GM19467 (cell line): Measurements from ENCODE around the gene TSKS.

Experiments used
- ATAC-seq: cut with Tn5 transposase; IDR thresholded peaks from one replicate; pipeline ENCODE4 v1.9.1; 2021; ENCODE audit warnings: mild to moderate bottlenecking, moderate library complexity; ENCODE audit not compliant: unreplicated experiment

The TSKS gene

DNA sequence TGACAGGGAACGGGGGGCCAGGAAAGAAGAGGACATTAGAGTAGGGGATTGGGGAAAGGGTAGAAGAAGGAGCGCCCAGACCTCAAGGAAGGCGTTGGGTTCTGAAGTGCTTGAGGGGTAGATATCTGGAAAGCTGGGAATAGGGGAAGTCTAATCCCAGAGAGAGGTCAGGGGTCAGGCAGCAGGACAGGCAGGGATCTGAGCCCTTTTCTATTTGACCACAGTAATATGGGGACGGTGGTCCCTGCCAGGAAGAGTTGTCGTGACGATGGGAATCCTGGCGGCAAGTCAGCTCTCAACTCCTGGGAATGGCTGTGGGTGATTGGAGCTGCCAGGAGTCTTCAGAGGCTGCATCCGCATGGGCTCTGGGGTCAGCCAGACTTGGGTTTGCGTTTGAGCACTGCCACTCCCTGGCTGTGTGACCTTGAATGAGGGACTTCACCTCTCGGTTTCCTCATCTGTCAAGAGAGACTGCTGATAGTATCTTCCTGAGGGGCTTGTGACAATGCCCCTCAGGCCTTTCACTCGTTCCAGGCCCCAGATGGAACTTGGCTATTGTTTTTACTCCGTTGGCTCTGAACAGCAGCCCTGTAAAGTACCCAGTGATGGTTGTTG is 5.0 kb upstream of the TSKS start:
- ATAC-seq = no peak

DNA sequence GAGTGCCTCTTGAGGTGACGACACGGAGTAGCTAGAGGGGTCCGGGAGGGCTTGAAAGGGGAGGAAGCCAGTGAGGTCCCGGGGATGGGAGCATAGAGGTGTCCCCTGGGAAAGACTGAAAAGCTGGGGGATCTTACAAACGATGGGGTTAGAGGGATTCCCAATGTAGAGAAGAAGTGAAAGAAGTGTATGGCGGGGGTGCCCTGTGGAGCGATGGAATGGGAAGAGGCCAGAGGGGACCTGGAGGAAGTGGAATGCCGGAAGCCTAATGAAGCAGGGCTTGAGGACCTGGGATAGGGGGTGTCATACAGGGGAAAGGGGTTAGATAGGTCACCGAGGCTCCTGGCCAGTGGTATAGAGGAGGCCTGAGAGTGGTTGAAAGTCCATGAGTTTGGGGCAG is 4.3 kb upstream of the TSKS start:
- no peak for ATAC-seq

DNA sequence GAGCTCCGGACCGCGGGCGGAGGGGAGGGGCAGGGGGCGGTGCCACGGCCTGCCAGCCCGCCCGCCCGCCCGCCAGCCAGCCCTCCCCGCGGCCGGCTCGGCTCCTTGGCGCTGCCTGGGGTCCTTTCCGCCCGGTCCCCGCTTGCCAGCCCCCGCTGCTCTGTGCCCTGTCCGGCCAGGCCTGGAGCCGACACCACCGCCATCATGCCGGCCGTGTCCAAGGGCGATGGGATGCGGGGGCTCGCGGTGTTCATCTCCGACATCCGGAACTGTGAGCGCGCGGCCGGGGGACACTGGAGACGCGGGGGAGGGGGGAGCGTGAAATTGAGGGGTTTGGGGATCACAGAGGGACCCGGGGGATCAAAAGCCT is 3.8 kb upstream of the TSKS start, which contains the start of gene AP2A1:
Gene AP2A1 (plus strand): TSS at position 72 of the 370 bp plus-strand sequence. CDS start 133 bp downstream, at position 205.
- no peak for ATAC-seq

DNA sequence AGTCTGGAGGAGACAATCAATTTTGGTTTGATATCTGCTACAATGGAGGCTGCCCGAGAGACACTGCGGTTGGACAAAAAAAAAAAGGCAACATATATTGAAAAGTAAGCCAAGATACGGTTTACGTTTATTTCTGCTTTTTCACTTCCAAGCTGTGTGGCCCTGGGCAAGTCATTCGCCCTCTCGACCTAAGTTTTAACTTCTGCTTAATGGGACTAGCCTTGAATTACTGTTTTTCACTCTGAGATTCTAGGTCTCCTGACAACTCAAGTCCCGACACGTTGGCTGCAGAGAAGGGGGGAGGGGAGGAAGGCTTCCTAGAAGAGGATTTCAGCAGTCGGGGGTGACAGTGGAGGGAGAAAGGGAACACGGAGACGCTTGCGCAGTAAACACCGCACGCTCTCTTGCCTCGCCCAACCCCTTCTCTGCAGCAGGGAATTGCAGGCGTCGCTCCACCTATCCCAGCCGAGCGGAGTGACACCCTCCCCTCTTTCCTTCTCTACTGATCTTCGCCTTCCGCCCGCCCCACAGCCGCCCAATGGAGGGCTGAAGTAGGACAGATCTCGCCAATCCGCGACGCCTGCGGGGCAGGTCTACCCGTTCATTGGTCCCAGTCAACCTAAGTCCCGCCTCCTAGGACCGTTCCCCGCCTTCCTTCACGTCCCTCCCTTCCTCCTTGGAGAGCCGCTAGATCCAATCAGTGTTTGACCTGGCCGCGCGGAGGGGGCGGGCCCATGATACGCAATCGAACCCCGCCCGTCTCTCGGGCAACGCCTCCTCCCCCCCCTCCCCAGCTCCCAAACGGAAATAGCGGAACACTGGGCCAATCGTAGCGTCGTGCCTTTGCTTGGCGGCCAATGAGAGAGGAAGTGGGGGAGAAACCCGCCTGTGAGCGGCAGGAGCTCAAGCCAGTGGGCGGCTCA is 3.2 kb upstream of the TSKS start:
- ATAC-seq = peak; percentile 93

DNA sequence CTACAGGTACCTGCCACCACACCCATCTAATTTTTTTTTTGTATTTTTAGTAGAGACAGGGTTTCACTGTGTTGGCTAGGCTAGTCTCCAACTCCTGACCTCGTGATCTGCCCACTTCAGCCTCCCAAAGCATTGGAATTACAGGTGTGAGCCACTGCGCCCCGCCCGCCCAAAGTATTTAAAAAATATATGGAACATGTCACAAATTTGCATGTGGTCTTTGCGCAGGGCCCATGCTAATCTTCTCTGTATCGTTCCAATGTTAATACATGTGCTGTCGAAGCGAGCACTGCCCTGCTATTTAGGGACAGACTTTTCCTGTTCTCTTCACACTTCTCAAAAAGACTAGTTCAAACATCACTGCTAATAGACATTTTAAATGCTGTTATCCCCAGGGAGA is 1.2 kb upstream of the TSKS start:
- ATAC-seq = no peak

DNA sequence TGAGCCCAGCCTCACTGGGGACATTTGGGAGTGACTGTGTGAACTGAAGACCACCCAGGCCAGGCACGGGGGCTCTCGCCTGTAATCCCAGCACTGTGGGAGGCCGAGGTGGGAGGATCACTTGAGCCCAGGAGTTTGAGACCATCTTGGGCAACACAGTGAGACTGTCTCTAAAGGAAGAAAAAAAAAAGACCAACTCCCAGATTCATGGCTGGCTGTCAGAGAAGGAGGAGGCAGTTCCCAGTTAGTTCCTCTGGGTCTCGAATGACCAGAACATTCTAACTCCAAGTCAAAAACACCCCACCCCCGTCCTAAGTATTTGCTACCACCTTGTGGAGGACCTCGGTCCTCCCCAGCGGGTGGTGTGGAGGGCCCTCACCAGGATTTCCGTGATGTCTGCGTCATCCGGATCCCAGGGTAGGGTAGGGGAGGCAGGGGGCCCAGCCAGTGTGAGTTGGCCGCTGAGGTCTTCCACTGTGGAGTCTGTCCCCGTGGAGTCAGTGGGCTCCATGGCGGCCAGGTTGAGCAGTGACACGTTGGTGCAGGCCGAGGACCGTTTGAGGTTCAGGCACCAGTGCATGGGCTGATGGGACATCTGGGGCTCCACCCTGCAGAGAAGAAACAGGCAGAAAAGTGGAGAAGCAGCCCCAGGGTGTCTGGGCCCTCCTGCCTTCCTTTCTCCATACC is 1.3 kb downstream of the TSKS start:
- ATAC-seq = no peak

DNA sequence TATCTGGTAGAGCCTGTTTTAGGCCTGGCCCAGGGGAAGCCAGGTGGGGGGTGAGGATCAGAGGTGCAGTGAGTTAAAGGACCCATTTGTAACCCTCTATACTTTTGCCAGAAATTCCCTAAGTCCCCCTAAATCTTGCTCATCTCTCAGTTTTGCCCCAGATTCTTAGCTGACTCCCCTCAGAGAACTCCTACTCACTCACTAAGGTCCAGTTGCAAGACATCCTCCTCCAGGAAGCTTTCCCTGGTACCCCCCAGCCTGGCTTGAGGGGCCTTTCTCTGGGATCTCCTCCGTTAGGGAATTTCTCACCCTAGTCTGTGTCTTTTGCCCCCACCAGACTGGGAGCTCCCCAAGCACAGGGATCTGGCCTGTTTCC is 1.9 kb downstream of the TSKS start:
- ATAC-seq = no peak

DNA sequence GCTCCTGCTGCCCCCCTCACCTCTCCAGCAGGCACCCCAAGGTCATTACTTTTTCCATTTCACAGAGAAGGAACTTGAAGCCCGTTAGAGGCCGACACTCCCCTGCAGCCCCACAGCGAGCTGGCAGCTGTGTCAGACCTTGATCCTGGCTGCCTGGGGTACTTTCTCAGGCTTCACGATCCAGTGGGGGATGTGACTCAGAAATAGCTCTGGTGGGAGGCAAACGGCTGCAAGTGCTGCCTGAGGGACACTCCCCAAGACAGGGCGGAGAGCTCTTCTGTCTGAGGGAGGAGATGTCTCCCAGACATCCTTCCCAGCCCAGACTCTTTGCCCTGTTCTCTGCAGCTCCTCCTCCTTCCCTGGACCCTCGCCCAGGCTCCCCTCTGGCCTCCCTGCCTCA is 4.8 kb downstream of the TSKS start:
- ATAC-seq = no peak

DNA sequence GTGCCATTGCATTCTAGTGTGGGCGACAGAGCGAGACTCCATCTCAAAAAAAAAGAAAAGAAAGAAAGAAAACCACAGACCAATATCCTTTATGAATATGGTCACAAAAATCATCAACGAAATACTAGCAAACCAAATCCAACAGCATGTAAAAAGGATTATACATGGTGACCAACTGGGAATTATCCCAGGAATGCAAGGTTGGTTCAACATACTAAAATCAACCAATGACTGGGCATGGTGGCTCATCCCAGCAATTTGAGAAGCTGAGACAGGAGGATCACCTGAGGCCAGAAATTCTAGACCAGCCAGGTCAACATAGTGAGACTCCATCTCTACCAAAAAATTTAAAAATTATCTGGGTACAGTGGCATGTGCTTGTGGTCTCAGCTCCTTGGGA is 7.2 kb downstream of the TSKS start:
- ATAC-seq = no peak

DNA sequence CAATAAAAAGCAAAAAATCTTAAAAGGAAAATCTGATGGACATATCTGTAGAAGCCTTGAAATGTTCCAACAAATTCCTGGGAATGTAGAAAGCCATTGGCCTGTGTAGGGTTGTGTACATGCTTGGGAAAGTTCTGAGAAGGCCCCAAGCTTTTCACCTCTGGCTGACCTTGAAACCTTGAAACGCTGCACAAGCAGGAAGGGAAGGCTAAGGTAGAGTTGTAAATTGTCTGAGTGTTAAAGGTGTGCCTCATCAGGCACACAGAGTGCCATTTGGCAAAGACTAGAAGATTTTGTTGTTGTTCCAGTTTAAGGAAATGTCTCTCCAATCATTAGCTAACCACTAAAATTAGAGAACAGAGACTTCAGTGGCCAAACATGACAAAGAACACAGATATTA is 10.4 kb downstream of the TSKS start:
- ATAC-seq = no peak

DNA sequence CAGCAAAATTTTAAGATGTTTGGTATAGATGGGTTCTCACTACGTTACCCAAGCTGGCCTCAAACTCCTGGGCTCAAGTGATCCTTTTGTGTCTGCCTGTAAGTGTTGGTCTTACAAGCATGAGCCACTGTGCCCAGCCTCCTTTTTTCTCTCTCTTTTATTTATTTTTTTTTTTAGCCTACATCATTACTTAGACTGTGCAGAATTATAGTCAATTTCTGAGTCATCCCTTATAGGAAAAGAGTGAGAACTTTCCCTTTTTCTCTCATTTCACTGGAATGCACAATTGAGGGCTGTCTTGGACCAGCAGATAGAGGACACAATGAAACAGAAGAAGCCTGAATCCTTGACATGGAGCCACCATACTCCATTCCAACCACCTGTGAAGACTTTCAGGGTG is 13.3 kb downstream of the TSKS start:
- no peak for ATAC-seq

DNA sequence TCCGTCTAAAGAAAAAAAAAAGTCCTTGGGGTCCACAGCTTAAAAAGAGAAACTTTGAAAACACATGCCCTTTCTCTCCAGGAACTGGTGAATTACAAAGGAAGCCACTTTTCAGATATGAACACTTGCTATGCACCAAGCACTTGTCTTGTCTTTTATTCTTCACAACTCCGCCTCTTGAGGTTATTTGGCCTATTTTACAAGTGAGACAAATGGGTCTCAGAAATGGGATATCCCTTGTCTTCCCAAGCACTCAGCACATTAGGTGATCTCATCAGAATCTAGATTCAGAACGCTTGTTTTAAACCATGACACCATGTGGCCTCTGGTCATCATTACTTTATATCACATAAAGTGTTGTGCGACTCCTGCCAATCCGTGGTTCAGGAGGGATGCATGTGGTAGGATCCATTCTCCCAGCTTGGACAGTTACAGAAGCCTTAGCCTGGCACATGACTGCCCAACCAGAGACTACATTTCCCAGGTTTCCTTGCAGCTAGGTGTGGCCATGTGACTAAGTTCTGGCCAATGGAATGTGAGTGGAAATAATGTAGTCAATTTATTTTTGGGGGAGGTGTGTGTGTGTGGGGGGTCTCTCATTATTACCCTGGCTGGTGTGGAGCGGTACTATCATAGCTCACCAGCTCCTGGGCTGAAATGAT is 13.9 kb downstream of the TSKS start:
- ATAC-seq = no peak

DNA sequence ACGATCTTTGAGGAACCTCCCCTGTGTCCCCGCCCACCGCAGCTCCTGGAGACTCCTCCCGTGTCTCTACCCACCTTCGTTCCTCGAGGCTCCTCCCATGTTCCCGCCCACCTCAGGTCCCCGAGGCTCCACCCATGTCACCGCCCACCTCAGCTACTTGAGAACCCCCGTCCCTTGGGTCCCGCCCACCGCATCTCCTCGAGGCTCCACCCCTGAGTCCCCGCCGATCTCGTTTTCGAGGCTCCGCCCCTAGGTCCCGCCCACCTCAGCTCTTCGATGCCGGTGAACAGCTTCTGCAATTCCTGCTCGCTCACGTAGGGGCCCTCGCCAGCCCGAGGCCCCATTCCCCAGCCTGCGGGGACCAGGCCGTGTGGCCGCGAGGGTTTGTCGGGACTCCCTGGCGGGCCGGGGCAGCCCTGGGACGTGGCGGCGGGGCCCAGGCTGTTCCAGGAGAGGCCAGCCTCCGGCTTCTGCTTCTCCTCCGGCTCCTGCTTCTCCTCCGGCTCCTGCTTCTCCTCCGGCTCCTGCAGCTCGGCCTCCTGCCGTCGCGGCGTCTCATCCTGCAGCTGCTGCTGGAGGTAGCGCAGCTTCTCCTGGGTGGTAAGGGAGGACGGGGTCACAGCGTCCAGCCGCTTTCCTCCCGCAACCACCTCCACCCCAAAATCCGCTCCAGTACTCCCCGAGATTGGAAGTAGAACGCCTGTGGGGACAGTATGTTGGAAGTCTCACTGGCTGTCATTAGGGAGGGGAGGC is 16.7 kb downstream of the TSKS start:
- ATAC-seq = no peak

DNA sequence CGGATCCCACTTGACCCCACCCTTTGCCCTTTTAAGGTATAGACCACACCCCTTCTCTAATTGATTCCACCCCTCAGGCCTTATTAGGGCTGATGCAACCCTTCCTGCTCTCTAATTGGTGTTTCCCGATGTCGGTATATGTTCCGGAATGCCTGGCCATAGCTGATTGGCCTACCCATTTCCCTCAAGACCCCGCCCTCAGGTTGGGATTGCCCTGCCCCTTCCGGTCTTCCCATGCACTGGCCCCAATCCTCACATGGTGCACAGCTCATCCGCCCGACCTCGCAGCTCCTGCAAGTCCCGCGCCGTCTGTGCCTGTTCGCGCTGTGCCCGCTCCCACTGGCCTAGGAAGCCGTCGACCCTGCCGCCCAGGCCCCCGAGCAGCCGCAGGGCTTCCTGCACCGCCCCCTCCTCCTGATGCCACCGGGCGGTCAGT is 18.1 kb downstream of the TSKS start:
- ATAC-seq = no peak

DNA sequence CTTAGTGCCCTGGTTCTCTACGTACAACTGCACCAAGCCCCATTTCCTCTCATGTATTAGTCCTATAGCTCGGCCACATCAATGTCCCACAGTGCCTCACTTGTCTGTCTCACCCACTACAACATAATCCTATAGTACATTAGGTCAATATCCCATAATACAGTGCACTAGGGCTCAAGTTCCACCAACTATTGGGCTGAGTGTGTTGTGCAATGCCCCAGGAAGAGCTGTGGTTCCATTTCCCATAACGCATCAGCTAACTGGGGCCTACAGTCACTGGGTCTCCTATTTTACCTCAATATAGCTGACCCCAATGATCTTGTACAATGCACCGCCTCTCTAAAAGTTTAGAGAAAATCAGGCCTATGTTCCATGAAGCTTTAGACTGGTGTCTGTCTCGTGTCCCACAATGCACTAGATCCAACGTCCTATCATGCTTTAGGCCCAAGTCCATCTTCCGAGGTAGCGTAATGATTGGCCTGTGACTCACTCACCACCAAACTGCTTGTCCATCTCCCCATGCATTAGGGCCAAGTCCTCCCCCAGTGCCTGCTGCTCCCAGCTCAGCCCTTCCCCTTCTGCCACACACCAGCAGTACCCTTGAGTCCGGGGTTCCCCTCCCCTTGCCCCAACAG is 21.8 kb downstream of the TSKS start:
- no peak for ATAC-seq

DNA sequence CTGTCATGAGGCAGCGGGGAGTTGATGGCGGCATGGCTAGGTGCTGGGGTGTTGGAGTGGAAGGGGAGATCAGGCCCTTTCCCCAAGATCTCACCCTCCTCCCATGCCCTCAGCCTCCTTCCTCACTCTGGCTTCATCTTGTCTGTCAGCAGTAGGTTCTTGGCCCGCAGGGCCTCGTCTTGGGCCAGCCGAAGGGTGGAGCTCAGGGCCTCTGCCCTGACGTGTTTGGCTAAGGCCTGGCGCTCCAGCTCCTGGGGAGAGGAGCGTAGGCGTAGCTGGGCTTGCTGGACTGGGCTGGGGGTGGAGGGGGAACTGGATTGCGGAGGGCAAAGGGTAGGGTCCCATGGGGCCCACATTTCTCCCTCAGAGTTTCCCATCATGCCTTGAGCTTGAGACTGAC is 23.2 kb downstream of the TSKS start:
- no peak for ATAC-seq

DNA sequence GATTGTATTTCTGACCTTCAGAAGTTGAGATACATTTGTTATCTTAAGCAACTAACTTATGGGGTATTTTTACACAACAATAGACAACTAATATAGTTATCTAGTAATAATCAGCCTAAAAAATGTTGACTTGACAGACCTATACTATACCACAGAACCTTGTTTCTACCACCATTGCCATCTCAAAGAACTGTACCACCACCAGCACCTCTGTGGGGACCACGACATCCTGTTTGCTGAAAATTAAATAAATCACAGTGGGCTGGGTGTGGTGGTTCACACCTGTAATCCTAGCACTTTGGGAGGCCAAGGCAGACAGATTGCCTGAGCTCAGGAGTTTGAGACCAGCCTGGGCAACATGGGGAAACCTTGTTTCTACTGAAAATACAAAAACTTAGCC is 24.0 kb downstream of the TSKS start:
- no peak for ATAC-seq

DNA sequence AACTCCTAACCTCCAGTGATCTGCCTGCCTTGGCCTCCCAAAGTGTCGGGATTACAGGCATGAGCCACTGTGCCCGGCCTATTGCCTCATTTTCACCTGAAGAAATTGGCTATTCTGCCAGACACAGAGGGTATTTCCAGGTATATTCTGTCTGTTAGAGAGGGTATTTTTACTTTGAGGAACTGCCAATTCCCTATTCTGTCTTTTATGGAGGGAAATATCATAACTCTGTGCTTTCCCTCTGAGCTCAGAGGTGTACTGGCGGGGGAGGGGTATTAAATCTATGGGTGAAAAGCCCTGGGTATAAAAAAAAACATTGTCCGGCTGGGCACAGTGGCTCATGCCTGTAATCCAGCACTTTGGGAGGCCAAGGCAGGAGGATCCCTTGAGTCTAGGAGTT is 24.8 kb downstream of the TSKS start:
- ATAC-seq = no peak

DNA sequence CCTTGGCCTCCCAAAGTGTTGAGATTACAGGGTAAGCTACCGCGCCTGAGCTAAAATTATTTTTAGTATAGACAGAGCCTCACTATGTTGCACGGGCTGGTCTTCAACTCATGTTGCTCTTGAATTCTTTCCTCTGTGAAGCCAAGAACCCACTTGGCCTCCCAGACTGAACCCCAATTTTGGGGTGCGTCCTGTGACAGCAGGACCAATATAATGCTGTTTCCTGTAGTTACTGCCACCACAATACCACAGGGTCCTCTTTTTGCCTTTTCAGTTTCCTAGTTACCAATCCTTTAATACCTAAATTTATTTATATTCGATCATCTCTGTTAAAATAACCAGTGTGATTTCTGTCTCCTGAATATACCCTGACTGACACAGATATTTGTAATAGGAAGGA is 32.9 kb downstream of the TSKS start:
- no peak for ATAC-seq
